ENCODE results near the gene FAM177B.
"Not testable (repeated sequence)": the region's sequence is repeated elsewhere in the genome, so short reads cannot be mapped to it uniquely, and the experiment has no call there.

FAM177B gene

DNA sequence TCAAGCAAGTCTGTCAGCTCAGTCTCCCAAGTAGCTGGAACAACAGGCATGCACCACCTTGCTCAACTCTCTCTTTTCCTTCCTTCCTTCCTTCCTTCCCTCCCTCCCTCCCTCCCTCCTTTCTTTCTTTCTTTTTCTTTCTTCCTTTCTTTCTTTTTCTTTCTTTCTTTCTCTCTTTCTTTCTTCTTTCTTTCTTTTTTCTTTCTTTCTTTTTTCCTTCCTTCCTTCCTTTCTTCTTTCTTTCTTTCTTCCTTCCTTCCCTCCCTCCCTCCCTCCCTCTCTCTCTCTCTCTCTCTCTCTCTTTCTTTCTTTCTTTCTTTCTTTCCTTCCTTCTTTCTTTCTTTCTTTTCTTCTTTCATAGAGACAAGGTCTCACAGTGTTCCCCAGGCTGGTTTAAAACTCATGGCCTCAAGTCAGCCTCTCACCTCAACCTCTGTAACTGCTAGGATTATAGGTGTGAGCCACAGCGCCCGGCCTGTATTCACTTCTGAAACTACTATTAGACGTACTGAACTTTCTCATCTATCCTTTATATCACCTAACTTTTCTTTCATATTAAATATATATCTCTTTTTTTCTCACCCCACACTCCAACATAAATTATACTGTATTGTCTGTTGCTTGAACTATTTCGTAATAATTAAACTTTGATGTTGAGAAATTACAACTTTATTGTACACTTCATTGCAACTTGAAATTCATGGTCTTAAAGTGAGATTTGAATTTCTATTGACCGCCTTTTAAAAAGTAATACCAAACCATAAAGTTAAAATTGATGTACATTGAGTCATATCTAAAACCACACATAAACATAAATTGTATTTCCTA is 4.8 kb downstream of the FAM177B start:
- DNase-seq: not testable (repeated sequence)

DNA sequence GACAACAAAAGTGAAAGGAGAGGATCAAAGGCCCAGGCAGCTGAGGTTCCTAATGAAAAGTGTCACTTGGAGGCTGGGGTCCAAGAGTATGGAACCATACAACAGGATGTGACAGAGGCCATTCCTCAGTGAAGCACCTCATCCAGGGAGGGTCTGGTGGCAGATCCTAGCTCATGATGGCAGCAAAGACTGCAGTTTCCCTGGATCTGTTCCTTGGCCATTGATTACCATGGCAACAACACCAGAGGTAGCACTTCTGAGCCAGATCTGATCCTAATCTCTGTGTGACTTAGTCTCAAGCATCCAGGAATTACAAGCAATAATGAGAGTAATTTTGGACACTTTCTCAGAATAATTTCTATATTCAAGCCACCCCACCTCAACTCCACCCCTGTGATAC is 12.9 kb downstream of the FAM177B start:
- no peak for DNase-seq

DNA sequence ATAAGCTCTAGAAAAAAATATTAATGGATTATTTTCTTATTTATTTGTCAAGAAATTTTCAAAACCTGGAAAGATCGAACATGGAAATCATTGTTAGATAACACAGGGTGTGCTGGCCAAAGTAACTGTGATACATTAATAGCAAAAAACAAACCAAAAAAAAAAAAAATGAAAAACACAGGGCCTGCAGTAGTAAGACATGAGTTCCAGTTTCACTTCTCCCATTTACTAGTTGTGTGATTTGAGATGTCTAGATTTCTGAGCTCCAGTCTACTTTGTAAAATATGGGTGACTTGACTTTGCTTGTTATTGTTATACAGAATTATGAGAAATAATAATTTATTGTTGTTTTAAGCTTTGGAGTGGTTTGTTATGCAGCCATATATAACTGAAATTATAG is 13.6 kb downstream of the FAM177B start:
- DNase-seq: no peak

DNA sequence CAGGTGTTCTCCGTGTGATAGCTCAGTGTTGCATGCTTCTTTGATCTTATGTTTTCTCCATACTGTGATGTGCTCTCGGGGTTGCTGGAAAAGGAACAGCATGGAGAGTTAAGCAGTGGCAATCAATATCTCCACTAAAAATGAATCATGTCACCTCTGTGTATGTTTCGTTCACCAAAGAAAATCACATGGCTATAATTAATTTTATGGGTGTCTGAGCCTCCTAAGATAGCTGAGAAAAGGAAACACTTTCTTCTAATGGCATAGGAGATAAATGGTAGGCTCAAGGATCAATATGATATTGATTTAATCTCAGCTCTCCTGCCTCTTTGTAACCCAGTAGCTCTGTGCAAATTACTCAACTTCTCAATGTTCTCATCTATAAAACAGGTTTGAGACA is 14.3 kb downstream of the FAM177B start:
- DNase-seq: no peak

DNA sequence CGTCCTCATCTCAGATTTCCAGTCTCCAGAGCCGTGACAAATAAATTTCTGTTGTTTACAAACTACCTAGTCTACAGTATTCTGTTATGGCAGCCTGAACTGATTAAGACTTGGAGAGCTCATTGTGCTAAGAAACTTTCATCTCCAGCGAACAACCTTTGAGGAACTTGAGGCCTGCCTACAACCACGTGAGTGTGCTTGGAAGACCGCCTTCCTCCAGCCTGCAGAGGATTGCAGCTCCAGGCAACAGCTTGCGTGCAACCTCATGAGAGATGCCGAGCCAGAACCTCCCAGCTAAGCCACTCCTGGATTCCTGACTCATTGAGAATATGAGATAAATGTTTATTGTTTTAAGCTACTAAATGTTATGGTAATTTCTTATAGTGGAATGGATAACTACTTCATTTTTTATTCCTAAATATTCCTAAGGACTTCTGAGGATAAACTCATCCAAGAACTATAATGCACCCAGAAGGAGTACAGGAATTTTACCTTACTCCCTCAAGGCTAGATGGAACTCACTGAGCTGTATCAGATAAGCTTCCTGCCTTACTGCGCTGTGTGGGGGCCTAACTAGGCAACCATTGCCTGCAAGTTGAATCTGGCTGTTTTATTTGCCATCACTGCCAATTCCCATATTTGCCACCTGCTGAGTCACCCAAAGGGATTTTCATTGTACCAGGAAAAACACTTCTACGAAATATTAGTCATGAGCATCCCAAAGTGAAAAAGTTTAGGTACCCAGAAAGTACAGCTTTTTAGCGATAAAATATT is 17.6 kb downstream of the FAM177B start:
- no peak for DNase-seq

DNA sequence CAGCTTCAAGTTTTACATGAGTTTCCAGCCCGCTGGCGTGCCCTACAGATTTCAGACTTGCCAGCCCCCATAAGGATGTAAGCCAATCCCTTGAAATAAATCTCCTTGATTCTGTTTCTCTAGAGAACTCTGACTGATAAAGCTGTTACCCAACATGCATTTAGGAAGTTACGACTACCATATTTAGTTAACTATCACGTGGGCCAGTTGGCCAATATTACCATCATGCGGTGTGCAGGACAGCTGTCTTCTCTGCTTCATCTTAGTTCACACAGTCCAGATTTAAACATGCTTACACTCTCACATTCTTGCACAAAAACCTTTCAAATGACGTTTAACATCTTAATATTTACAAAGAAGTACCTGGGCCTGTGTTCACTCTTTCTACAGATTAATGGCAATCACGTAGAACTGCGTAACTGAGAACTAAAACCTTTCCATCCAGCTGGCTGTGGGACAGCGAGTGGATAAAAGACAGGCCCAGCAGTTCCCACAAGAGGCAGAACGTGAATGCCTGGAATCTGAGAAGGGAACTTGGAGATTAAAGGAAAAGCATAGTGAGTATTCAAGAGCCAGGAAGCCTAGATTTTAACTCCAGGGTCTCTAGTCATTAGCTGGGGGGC is 20.8 kb downstream of the FAM177B start:
- DNase-seq: no peak

DNA sequence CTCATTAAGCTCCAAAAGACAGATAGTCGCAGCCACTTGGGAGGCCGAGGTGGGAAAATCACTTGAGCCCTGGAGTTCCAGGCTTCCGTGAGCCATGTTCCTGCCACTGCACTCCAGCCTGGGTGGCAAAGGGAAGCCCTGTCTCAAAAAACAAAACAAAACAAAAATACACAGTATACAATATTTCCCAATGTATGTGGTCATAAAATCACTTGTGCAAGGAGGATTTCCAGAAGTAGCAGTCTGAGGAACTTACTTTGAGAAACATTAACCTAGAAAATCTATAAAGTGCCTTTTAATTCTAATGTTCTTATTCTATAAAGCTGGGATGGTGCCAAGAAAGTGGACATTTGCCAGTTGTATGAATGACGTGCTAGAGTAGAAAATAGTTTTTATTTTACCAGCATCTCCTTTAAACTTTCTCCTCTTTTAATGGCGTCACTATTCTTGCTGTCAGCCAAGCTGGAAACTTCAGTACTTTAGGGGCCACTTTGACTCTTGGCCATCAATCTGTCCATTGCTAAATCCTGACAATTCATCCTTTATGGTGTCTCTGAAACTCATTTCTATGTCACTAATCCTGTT is 22.5 kb downstream of the FAM177B start:
- no peak for DNase-seq

DNA sequence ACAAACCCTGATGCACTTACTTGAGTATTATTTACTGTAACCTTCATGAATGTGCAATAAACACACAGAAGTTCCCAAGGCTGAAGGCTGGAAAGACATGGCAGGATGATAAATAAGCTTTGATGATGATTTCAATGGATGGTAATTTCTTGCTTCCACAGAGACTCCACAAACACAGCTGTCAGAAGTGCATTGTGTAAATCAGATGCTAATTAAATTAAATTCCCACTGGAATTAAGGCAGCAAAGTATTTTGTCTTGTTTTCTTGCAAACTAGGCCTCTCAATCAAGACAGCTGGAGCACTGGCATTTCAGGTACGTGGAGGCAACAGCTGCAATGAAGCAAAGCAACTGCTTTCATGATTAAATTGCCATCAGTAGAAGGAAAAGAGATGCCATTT is 24.1 kb downstream of the FAM177B start:
- DNase-seq: no peak

DNA sequence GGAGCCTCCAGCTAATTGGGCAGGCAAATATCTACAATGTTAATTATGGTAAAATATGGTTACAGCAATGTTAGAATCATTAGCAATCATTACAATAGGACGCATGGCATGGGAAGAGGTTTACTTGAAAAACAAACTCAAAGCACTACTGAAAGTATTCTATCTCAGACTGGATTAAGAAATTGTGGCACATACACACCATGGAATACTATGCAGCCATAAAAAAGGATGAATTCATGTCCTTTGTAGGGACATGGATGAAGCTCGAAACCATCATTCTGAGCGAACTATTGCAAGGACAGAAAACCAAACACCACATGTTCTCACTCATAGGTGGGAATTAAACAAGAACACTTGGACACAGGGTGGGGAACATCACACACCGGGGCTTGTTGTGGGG is 25.2 kb downstream of the FAM177B start:
- DNase-seq: not testable (repeated sequence)

DNA sequence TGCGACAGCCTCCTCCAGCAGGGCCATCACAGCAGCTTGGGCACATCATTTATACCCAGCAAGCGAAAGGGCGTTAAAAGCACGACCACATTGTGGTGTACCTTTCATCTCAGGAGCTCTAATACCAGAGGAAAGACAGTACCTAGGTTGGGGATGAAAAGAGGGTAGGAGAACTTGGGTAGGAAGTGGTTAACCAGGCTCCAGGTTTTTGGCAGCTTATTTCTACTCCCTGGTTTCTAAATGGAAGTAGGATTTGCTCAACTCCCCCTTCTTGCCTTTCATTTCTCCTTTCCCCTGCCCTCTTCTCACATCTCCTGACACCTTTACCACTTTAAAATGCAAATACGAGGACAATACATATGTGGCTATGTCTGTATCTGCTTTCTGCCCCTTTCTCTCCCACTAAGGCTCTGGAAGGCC is 30.2 kb downstream of the FAM177B start:
- no peak for DNase-seq

DNA sequence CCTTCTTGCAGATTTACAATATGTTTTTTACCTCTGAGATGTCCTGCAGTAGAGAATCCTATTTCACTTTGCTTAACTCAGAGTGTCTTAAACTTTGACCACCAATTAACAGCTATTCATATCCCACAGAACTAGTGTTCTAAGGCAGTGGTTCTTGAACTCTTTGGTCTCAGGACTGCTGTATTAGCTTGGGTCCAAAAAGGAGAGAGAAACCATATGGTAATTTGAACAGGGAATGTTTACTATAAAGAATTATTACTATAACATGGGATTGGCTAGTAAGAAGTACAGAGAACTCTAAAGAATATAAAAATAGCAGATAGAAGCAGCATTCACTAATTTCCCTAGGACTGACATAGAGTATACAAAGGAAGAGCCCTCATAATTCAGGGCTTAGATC is 31.6 kb downstream of the FAM177B start:
- DNase-seq: no peak

DNA sequence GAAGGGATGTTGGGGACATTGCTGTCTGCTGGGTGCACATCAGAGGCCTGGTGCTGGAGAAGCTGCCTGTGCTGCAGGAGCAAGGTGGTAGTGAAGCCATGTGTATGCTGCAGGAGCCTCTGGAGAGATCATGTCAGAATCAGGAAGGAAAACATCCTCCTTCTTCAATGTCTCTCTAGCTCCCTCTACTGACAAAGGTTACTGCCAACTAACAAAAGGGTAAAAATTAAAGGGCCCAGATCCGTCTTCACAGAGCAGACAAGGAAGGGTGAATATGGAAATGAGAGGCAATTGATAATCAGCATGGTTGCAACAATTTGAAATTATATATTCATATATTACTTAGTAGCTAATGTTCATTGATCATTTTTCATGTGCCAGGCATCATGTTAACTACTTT is 32.2 kb downstream of the FAM177B start:
- DNase-seq: no peak

DNA sequence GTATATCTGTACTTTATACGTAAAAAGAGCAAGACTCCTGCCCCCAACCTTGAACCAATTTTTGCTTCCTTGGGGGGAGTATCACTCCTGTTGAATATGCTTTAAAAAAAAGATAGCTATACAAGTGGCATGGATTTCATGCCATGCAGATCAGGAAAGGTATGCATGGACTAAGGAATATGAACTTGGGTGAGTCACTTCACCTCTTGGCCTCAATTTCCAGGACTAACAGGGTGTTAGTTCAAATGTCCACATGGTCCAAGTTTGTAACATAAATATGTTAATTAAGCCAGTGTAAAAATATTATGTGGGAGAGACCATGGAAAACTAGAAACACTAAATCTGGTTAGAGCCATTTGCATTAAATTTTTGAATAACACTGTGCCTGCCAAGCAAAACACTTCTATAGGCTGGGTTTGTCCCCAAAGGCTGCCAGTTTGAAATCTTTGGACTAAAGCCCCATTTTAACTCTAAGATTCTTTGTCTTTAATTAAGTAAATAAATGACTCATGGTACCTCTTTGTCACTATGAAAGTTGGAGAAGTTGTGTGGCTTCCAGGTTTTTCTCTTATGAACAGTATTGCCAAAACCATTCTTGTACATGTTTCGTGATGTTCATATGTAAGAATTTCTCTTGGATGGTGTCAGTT is 33.1 kb downstream of the FAM177B start:
- DNase-seq: no peak

DNA sequence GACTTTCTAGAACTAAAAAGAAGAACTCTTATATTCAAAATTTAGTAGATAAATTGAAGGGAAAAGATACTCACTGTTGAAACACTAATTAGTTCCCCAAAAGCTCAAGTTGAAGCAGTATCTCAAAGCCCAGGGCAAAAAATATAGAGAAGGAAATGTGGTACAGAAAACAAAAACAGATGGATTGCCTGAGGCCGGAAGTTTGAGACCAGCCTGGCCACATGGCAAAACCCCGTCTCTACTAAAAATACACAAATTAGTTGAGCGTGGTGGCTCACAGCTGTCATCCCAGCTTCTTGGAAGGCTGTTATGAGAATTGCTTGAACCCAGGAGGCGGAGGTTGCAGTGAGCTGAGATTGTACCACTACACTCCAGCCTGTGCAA is 36.0 kb downstream of the FAM177B start:
- DNase-seq: no peak

DNA sequence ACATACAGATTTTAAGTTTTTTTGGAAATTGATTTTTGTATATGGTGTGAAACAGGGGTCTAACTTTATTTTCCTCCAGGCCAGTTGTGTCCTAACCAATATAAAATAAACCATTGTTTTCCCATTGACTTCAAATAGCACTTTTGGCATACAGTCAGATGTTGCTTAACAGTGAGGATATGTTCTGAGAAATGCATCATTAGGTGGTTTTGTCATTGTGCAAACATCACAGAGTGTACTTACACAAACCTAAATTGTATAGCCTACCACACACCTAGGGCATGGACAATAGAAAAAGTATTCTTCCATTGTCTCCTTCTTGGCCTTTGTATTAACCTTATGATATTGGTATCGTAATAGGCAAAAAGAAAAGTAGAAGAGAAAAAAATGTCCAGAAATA is 40.5 kb downstream of the FAM177B start:
- DNase-seq: no peak

DNA sequence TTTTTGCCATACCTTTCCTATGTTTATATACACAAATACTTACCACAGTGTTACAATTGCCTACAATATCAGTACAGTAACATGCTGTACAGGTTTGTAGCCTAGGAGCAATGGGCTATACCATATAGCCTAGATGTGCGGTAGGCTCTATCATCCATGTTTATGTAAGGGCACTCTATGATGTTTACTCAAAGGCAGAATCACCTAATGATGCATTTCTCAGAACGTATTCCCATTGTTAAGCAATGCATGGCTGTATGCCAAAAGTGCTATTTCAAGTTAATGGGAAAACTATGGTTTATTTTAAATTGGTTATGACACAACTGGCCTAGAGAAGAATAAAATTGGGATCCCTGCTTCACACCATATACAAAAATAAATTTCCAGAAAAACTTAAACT is 41.0 kb downstream of the FAM177B start:
- no peak for DNase-seq

DNA sequence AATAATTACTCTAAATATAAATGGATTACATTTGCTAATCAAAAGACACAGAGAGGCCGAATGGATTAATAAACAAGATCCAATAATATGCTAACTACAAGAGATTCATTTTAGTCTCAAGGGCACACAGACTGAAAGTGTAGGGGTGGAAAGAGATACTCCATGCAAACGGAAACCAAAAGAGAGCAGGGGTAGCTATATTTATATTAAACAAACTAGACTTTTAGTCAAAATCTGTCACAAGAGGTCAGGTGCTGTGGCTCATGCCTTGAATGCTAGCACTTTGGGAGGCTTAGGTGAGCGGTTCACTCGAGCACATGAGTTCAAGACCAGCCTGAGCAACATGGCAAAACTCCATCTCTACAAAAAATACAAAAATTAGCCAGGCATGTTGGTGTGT is 44.2 kb downstream of the FAM177B start:
- DNase-seq: no peak

DNA sequence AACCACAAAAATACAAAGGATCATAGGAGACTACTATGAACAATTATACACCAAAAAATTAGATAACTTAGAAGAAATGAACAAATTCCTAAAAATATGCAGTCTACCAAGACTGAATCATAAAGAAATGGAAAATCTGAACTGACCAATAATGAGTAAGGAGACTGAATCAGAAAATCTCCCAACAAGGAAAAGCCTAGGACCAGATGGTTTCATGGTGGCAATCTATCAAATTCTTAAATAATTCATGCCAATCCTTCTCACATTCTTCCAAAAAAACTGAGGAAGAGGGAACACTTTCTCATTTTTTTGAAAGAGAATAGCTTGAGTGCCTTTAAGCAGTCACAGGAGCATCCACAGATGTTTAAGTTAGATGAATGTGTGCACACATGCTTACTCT is 46.0 kb downstream of the FAM177B start:
- DNase-seq: no peak

DNA sequence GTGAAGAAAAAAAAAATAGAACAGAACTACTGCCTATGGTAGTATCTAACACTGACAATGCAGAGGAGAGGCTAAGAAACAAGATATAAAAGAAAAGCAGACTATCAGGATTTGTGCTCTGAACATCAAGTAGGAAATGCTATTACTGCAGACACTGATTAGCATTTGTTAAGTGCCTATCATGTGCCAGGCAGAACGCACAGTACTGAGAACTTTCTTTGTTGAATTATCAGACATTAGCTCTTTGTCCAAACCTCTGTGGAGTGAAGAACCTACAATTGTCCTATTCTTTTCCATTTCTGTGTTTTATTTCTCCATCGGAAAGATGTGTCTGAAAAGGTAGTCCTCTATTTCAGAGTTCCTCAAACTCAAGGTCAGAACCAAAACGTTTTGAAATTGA is 47.4 kb downstream of the FAM177B start:
- no peak for DNase-seq

DNA sequence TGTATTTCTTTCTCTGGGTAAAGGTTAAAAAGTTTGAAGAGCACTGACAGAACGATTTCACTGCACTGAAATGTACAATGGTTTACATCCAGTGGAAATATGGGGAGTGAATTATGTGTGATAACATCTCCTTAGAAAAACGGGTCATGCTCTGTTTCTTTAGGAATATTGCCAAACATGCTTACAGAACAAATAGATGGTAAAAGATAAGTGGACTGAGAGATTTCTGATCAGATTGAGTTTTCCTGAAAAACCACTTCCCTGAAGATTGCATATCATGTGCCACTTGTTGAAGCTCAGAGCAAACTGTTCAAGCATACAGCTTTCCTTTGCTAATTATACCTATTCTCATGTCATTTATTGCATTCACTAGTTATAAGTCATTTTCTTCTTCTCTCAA is 47.9 kb downstream of the FAM177B start:
- DNase-seq: no peak

DNA sequence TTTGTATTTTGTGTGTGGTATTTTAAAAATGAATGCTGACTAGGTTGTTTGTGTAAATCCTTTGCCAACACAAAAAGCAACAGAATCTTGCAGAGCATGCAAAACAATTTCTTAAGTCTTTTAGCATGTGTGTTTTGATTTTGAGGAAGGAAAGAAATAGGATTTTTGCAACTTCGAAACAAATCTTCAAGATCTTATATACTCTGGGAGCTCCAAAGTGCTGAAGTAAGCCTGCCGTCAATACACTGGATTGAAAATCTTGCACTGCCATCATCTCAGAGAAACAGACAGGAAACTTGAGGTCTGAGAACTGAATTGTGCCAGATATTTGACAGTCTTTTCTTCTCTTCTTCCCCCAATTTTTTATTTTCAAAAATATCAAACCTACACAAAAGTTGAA is 48.5 kb downstream of the FAM177B start:
- DNase-seq: no peak

DNA sequence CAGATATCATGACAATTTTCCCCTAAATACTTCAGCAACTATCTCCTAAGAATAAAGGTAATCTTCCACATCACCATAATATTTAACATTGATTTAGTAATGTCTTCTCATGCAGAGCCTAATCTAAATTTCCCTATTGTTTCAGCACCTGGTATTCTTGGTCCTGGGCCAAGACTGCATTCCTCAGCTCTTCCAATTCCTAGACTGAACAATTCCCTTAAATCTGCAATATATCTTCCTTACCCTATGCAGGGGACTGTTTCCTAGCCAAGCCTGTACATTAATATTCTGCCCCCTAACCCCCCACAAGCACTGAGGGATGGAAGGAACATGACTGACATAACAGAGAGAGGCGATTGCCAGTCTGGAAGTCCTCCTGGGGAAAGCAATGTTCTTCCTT is 49.1 kb downstream of the FAM177B start:
- no peak for DNase-seq

DNA sequence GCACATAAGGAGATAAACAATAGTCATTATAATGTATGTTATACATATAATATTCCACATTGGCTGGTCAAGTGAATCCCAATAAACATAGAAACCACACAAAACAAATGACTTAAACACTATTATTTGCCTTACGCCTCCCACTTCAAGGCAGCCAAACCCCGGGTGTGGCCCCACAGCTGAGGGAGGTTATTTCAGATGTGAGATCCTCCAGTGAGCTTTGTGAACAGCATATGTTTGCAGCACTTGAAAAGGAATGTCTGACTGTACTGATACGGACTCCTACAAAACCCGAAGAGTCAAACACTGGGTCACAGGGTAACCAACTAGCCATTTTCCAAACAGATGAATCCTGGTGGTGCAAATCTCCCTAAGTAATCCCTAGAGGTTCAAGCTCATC is 50.7 kb downstream of the FAM177B start:
- no peak for DNase-seq

All from stimulated activated CD4-positive, alpha-beta T cell treated with anti-CD3 and anti-CD28 coated beads, Interleukin-1b, Interleukin-23, amount 100 ng/mL, for 48 hours (primary cell).